Measurements from ENCODE around the gene JPH3.

- TF ChIP-seq CTCF (IDR thresholded peaks at IDR 0.05), result no peak
- no peak for TF ChIP-seq EP300 (IDR thresholded peaks at IDR 0.05)
Measured at GRCh38 chr16:87684106-87684677, 81.9 kb downstream of the JPH3 start.

Data from tibial nerve (tissue), 4 donors.